Measurements from ENCODE around the gene PKP1. TPM values are rescaled to one million over a fixed set of nuclear protein-coding genes. Genes with fewer than 3 reads are reported as not detected.
A peak's percentile ranks its signal among the peaks of the same experiment; 100 is the strongest.

PKP1 gene
- total RNA-seq, 1 donor from 2014 or later: not detected

- Histone ChIP-seq H3K9me3 (no peaks in the 10 kb centered on the region), H3K4me1 (no peaks in the 10 kb centered on the region), H3K27me3 (peaks cover 4% of the 10 kb centered on the region), H3K4me3 (no peak overlapping the region), H3K36me3 (no peaks in the 10 kb centered on the region), H3K27ac (no peak overlapping the region)
- no peak for DNase-seq (ENCODE audit: low spot score in 2 of 2)
- no peak for TF ChIP-seq CTCF (IDR thresholded peaks at IDR 0.05)
- intact Hi-C loops (cut with DNase I): loop anchor here (10.0 kb wide), 1 partner anchor 256 kb away; no protein-coding TSS in a partner anchor
Measured at GRCh38 chr1:201258763-201259230, 24.5 kb upstream of the PKP1 start.

GRCh38 chr1:201259476-201260235, 23.6 kb upstream of the PKP1 start:
- Histone ChIP-seq H3K9me3 (no peaks in the 10 kb centered on the region), H3K4me3 (no peak overlapping the region), H3K4me1 (no peaks in the 10 kb centered on the region), H3K27me3 (peaks cover 4% of the 10 kb centered on the region), H3K27ac (no peak overlapping the region), H3K36me3 (no peaks in the 10 kb centered on the region)
- intact Hi-C loops (cut with DNase I): loop anchor here (10.0 kb wide), 1 partner anchor 255 kb away; no protein-coding TSS in a partner anchor
- no peak for DNase-seq (ENCODE audit: low spot score in 2 of 2)
- TF ChIP-seq CTCF (IDR thresholded peaks at IDR 0.05): no peak

GRCh38 chr1:201260236-201260590, 23.1 kb upstream of the PKP1 start:
- H3K27ac ChIP-seq: no peak overlapping the region
- H3K9me3 ChIP-seq: no peaks in the 10 kb centered on the region
- no peaks in the 10 kb centered on the region for H3K4me1 ChIP-seq
- no peak for TF ChIP-seq CTCF (IDR thresholded peaks at IDR 0.05)
- DNase-seq (ENCODE audit: low spot score in 2 of 2): no peak
- H3K4me3 ChIP-seq: no peak overlapping the region
- no peaks in the 10 kb centered on the region for H3K36me3 ChIP-seq
- peaks cover 4% of the 10 kb centered on the region for H3K27me3 ChIP-seq
- intact Hi-C loops (cut with DNase I): no loop called here

- no peak overlapping the region for H3K4me3 ChIP-seq
- TF ChIP-seq CTCF (IDR thresholded peaks at IDR 0.05): no peak
- H3K36me3 ChIP-seq: no peaks in the 10 kb centered on the region
- H3K27ac ChIP-seq: no peak overlapping the region
- no peaks in the 10 kb centered on the region for H3K9me3 ChIP-seq
- intact Hi-C loops (cut with DNase I): no loop called here
- peak in 1 of 2 donors; percentile 35 for DNase-seq (ENCODE audit: low spot score in 2 of 2)
- H3K4me1 ChIP-seq: no peaks in the 10 kb centered on the region
- peaks cover 4% of the 10 kb centered on the region for H3K27me3 ChIP-seq
Measured at GRCh38 chr1:201260648-201261311, 22.5 kb upstream of the PKP1 start.

GRCh38 chr1:201261771-201262547, 21.3 kb upstream of the PKP1 start:
- no peak for TF ChIP-seq CTCF (IDR thresholded peaks at IDR 0.05)
- H3K27ac ChIP-seq: no peak overlapping the region
- DNase-seq (ENCODE audit: low spot score in 2 of 2): peak in 1 of 2 donors; percentile 46
- H3K36me3 ChIP-seq: no peaks in the 10 kb centered on the region
- peaks cover 4% of the 10 kb centered on the region for H3K27me3 ChIP-seq
- no peaks in the 10 kb centered on the region for H3K4me1 ChIP-seq
- intact Hi-C loops (cut with DNase I): no loop called here
- H3K4me3 ChIP-seq: no peak overlapping the region
- H3K9me3 ChIP-seq: no peaks in the 10 kb centered on the region
